SK-N-MC (cell line): Measurements from ENCODE around the gene ABHD15.

Source experiments
- DNase-seq: peaks from one replicate; pipeline ENCODE4 v3.0.0-alpha.2; 2011; ENCODE audit warnings: low read depth, low spot score
- H3K27ac ChIP-seq: fragments of 200-600 bp; sonication (generic); 2 replicates; pipeline ENCODE4 v1.5.1; 2016; ENCODE audit warnings: mixed run types
- H3K36me3 ChIP-seq: fragments of 200-600 bp; sonication (generic); 2 replicates; pipeline ENCODE4 v1.6.1; 2017; ENCODE audit warnings: antibody characterized with exemption, low read length, mixed read lengths; ENCODE audit not compliant: insufficient read depth
- H3K4me3 ChIP-seq: fragments of 200-600 bp; sonication (generic); 2 replicates; pipeline ENCODE4 v1.5.1; 2016
- H3K9ac ChIP-seq: fragments of 200-600 bp; sonication (generic); 2 replicates; pipeline ENCODE4 v1.8.0; 2017; ENCODE audit warnings: mixed run types, mixed read lengths; ENCODE audit not compliant: insufficient read length
- H3K9me3 ChIP-seq: fragments of 200-600 bp; sonication (generic); 2 replicates; pipeline ENCODE4 v1.6.1; 2017; ENCODE audit warnings: low read depth, mild to moderate bottlenecking, antibody characterized with exemption, low read length, moderate library complexity, mixed read lengths
- EZH2 ChIP-seq: fragments of 200-600 bp; sonication (generic); IDR thresholded peaks from one replicate; pipeline ENCODE4 v1.6.1; 2017; ENCODE audit warnings: antibody characterized with exemption
- FOXP2 ChIP-seq: optimal IDR thresholded peaks from 2 replicates; pipeline ENCODE3; 2011; ENCODE audit warnings: mild to moderate bottlenecking, moderate library complexity; ENCODE audit not compliant: insufficient read depth; ENCODE audit errors: extremely low read length, control extremely low read depth
- POLR2AphosphoS5 ChIP-seq: IDR thresholded peaks from 2 replicates; pipeline ENCODE4 v1.6.1; 2012; ENCODE audit warnings: mild to moderate bottlenecking, low read depth, low read length, borderline replicate concordance

The ABHD15 gene

GRCh38 chr17:29524692-29525091 is 42.1 kb downstream of the ABHD15 start:
- no peak overlapping the region for H3K9ac ChIP-seq
- DNase-seq, result no peak
- H3K4me3 ChIP-seq, result no peak overlapping the region
- no peaks in the 10 kb centered on the region for H3K9me3 ChIP-seq
- H3K27ac ChIP-seq, result no peak overlapping the region
- no peak for TF ChIP-seq FOXP2
- TF ChIP-seq POLR2AphosphoS5, result no peak
- TF ChIP-seq EZH2, result no peak
- peaks cover 52% of the 10 kb centered on the region for H3K36me3 ChIP-seq

- no peak overlapping the region for H3K27ac ChIP-seq
- H3K4me3 ChIP-seq, result no peak overlapping the region
- H3K9ac ChIP-seq, result no peak overlapping the region
- DNase-seq, result no peak
- TF ChIP-seq FOXP2, result no peak
- TF ChIP-seq EZH2, result no peak
- no peak for TF ChIP-seq POLR2AphosphoS5
- H3K9me3 ChIP-seq, result no peaks in the 10 kb centered on the region
- peaks cover 62% of the 10 kb centered on the region for H3K36me3 ChIP-seq
Observed at GRCh38 chr17:29518359-29518758, 48.5 kb downstream of the ABHD15 start.

- Histone ChIP-seq H3K4me3 (no peak overlapping the region), H3K9ac (no peak overlapping the region), H3K27ac (no peak overlapping the region), H3K9me3 (no peaks in the 10 kb centered on the region), H3K36me3 (peaks cover 59% of the 10 kb centered on the region)
- no peak for DNase-seq
- TF ChIP-seq EZH2 (no peak), POLR2AphosphoS5 (no peak), FOXP2 (no peak)
Observed at GRCh38 chr17:29514792-29515191, 52.0 kb downstream of the ABHD15 start.

GRCh38 chr17:29510953-29511352 is 55.9 kb downstream of the ABHD15 start:
- Histone ChIP-seq H3K9me3 (no peaks in the 10 kb centered on the region), H3K27ac (no peak overlapping the region), H3K9ac (no peak overlapping the region), H3K4me3 (no peak overlapping the region), H3K36me3 (peaks cover 59% of the 10 kb centered on the region)
- TF ChIP-seq POLR2AphosphoS5 (no peak), EZH2 (no peak), FOXP2 (no peak)
- DNase-seq, result no peak
